Stimulated activated CD4-positive, alpha-beta T cell treated with anti-CD3 and anti-CD28 coated beads, Interleukin-12 subunit alpha, Interleukin-12 subunit beta, amount 100 ng/mL, for 24 hours (primary cell): ENCODE measurements around the gene PLPPR1.

Experiments used
- DNase-seq, 2 experiments: peaks; one replicate each; pipeline ENCODE4 v3.0.0-alpha.2; 2020; ENCODE audit warnings: low read depth in 2 of 2

The PLPPR1 gene

DNA sequence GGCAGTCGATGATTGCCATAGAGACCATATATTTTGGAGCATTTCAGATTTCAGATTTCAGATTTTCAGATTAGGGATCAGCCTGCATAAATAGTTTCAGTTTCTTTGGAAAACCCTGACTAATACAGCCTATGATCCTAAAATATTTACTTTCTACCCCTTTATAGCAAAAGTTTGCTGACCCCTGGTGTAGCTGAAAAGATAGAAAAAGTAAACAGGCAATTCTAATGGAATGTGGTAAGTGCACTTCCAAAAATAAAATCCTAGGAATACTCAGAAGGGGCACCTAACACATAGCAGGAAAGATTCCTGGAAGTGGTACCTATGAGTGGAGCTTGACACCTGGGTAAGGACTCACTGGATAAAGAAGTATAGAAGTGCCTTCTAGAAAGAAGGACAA is 321.8 kb downstream of the PLPPR1 start:
- no peak for DNase-seq

DNA sequence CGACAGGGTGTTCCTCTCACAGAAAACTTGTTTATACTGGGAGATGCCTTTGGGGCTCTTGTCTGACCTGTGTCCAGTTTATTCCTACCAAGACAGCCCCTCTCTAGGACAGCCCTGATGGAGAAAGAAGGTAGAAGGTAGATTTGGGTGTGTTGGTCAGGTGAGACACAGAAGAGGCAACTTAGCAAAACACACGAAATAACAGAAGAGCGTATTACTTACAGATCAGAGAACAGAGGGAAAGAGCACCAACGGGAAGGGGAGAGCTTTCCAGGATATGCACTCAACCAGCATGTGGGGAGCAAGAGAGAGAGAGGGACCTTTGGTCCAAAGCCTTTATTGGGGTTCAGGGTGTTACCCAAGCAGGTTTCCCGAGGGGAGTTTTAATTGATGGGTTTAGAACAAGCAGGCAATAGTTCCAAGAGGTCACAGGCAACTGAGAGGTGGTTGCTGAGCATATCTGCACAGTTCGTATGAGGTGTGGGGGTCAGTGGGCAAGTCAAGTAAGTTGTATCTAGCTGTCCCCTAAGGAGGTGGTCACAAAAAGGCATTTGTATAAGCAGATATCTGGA is 324.5 kb downstream of the PLPPR1 start:
- DNase-seq: no peak

DNA sequence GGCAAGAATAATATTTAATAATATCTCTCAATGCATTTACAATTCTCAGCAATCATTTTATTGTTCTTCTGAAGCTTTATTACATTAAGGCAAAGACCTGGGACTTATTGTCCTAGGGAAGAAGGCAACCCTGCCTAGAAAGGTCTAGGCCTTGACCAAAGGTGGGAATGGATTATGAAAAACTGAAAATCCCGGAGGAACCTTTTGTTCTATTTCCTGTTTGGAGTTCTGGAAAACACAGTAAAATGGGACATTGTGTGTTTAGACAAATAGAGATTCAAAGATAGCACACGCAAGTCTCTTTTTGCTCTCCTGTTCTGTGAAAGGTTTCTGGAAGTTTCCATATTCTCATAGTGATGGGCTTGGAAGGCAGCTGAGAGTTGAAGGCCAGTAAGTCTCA is 325.2 kb downstream of the PLPPR1 start:
- no peak for DNase-seq

DNA sequence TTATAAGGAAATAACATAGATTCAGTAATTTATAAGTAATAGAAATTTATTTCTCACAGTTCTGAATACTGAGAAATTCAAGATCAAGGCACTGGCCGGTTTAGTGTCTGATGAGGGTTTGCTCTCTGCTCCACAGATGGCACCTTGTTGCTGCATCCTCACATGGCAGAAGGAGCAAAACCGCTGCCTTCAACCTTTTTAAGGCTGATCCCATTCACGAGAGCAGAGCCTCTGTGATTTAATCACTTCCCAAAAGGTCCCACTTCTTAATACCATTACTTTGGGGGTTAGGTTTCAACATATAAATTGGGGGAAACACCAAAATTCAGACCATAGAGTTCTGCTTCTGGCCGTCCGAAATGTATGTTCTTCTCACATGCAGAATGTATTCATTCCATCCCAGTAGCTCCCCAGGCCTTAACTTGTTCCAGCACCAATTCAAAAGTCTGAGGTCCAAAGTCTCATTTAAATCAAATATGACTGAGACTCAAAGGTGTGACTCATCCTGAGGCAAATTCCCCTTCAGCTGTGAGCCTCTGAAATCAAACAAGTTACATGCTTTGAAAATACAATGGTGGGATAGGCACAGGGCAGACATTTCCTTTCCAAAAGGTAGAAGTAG is 325.7 kb downstream of the PLPPR1 start:
- no peak for DNase-seq

DNA sequence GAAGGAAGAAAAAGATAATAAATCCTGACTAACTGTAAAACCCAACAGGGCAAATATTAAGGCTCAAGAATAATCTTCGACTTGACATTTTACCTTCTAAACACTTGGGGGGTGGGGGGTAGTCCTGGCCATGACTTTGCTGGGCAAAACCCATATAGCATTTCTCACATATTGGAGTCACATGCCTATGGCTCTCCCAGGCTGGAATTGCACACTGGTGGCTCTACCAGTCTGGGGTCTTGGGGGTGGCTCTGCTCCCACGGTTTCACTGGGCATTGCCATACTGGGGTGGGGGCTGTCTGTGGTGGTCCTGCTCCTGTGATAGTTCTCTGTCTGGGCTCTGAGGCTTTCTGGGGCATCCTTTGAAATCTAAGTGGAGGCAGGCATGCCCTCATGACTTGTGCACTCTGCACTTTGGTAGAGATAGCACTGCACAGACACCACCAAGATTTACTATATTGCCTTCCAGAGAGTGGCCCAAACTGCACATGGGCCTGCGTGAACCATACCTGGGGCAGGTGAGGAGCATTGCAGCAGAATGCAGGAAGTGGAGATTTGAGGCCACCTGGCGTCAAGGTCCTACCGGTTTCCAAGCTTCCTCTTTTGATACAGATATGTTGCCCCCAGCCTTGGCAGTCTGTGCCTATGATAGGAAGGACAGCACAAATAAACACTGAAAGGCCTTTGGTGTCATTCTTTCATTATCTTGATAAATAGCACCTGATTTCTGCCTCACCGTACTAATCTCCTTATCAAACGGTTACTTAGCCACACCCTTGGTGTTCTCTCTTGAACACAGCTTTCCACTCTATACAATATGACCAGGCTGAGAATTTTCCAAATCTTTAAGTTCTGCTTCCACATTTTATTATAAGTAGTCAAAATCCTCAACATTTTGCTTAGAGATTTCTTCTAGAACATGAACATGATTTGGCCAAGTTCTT is 326.5 kb downstream of the PLPPR1 start:
- DNase-seq: no peak

DNA sequence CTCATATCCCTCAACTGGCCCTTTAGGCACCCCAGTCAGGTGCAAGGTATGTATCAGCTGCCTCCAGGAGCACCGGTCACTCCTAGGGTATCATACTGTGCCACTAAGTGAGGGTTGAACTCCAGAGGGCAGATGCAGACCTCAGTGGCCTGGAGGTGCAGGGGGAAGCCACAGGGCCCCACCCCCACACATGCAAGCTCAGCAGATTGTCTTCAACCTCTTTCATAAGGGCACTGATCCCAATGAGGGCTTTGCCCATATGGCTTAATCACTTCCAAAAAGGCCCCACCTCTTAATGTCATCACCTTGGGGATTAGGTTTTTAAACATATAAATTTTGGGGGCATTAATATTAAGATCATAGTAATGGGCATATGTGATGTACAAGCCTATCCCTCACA is 328.1 kb downstream of the PLPPR1 start:
- DNase-seq: no peak

DNA sequence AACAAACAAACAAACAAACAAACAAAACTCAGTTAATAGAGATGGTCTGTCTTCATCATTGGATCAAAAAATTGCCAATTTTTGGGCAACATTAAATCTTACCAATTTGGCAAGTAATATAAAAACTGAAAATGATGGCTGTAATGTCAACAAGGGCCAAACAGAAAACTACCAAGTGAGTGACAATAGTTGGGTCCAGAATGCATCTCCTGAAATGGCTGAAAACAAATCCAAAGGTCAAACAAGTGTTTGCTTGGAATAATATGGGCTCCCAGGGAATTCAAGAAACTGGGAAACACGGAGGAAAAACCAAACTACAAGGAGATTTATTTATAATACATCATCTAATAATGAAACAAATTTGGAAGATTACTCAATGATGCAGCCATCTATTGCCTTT is 331.2 kb downstream of the PLPPR1 start:
- no peak for DNase-seq

DNA sequence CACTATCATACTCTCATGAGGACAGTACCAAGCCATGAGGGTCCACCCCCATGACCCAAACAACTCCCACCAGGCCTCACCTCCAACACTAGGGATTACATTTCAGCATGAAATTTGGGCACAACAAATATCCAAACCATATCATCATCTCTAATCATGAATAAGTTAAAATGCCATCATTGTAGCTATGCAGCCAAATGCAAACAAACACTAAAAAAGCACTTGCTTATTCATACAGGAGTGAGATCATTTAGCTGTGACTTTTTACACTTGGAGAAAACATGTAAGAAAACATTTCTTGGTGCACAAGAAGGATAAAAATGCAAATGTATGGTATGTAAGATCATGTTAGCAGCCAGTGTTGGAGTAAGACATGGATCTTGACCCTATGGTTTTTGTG is 332.1 kb downstream of the PLPPR1 start:
- DNase-seq: no peak

DNA sequence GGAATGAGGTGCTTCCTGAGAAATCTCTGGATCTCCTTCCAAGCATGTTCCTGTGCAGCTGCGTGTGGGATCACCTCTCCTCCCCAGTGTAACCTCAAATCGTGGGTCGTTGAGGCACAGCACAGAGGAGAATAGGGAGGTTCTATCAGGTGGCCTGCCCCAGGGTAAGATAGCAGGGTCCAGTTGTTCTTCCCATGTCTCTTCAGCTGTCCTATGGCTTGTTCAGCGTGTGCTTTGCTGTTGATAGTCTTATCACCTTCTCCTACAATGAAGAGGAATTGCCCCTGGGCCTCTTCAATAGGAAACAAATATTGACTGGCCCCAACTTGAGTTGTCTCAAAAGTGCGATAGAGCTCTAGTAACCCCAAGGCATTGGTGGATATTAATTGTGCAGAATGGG is 333.9 kb downstream of the PLPPR1 start:
- no peak for DNase-seq

DNA sequence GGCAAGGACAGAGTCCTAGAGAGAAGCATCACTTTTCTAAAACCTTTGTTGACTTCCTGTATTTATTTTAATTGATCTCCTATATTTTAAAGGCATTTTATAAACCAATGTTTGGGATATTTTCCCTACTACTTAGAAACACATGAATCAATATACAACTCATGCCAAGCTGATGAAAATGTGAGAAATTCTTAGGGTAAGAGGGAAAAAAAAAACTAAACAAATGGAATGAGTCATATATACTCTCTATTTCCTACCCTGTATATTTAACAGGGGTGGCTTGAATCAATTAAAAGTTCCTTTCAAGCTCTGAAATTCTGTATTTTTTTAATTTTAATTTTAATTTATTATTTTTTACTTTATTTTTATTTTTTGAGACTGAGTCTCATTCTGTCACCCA is 336.7 kb downstream of the PLPPR1 start:
- no peak for DNase-seq

DNA sequence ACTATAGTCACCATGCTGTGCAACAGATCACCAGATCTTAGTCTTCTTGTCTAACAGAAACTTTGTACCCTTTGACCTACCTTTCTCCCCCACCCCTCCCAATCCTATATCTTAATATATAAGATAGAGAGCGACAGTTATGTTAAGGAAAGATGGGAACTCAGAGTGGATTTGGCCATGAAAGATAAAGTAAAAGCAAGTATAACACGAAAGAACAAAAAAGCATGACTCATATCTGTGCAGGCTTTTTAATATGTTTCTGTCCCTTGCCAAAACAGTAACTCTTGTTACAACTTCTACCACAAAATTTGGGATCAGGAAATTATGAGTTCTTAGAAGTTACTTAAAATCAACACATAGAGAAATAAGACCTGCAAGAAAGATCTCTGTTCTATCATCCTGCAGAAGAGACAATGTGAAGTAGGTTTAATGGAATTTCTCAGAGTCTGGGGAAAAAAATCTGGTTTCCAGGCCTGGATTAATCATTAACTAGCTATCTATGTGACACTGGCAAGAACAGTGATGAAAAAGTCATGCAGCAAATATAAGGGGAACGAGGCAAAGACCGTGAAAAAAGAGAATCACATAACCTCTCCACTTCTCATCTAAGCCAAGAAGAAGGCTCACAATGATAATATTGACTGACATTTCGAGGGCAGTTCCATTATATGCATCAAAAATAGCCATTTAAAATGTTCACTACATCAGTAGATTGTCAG is 337.7 kb downstream of the PLPPR1 start:
- no peak for DNase-seq

DNA sequence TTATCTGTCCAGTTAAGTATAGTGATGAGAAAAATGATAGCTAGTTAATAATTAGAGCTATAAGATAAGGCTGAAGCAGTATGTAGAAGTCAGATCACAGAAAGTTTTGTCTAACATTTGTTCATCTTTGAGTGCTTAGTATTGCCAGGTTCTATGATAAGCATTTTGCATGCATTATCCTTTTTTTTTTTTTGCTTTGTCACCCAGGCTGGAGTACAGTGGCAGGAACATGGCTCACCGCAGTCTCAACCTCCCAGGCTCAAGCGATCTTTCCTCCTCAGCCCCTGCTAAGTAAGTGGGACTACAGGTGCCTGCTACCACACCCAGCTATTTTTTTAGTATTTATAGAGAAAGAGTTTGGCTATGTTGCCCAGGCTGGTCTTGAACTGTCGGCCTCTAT is 338.8 kb downstream of the PLPPR1 start:
- DNase-seq: no peak

DNA sequence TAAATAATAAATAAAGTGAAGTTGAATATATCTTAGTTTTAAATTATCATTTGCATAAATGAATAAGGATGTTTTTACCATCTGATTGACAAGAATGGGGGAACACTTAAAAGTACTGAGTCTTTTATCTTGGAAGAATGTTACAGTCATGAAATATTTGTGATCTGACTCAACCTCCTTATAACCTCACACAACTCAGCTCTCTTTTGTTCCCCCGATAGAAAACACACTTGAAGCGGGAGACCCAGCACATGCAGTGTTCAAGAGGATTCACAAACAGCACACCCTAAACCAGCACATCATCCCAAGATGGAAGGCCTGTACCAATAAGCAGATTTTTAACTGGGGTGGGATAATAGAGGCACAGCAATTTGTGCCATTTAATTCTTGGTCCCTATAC is 340.8 kb downstream of the PLPPR1 start:
- DNase-seq: no peak

DNA sequence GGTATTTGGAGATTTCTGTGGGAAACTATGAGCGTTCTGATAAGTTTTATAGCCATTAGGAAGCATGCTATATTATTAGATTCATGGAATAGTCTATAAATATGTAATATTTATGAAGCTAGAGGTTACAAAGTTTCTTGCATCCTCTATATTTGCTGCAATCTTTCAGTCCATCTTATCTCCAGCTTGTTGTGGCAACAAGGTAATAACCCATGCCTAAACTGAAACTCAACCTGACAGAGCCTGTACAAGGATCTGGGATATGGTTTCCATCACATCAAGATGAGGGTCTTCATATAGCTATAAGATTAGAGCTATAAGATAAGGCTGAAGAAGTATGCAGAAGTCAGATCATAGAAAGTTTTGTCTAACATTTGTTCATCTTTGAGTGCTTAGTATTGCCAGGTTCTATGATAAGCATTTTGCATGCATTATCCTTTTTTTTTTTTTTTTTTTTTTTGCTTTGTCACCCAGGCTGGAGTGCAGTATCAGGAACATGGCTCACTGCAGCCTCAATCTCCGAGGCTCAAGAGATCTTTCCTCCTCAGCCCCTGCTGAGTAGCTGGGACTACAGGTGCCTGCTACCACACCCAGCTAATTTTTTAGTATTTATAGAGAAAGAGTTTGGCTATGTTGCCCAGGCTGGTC is 341.5 kb downstream of the PLPPR1 start:
- DNase-seq: no peak

DNA sequence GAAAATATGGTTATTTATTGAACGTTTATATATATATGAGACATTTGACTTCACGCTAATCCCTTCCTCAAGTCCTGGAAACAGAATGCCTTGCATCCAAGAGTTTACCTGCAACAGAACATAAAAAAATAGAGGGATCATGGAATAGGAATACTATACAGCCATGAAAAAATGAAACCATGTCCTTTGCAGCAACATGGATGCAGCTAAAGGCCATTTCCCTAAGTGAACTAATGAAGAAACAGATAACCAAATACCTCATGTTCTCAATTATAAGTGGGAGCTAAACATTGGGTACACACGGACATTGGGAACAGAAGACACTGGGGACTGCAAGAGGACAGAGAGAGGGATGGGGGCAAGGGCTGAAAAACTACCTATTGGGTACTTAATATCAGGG is 343.3 kb downstream of the PLPPR1 start:
- no peak for DNase-seq

DNA sequence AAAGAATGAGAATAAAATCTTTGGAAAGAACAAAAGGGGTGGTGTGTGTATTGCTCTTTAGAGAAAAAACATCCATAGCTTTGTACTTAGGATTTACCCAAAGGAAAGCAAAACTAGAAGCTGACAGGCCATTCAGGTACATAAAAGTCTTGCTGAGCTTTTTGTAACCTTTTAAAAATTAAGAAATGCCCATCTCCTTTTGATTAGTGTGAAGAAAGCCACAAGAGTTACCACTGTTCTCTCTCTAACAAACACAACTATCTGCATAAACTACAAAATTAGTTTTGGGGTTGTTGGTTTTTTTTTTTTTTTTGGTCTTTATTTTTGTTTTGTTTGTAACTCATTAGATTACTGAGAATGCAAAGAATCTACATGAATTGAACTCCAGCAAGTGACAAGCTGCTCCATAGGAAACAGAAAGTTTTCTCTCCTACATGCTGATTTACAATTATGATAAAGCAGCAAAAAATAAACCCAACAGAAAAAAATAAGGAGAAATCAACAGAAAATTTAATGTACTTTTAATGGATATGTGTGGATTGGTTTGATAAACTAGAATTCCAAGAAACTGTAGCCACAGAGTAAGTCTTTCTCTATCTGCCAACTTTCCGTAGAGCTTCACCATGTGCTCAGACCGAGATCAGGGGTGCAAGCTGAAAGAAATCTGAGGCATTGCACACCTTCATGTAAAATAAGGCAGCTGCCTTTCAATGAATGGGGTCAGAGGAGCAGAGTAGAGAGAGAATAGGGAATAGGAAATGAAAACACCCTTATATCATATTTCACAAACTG is 344.0 kb downstream of the PLPPR1 start:
- no peak for DNase-seq
